Body of pancreas (tissue), 4 donors: ENCODE measurements around the gene ANKRD17. TPM values are rescaled to one million over a fixed set of nuclear protein-coding genes. Genes with fewer than 3 reads are reported as not detected.

Source experiments
- ATAC-seq: fragments of 150-250 bp; one replicate; pipeline ENCODE4 v1.9.1; 2016
- DNase-seq, 4 donors: peaks; one replicate each; pipeline ENCODE4 v3.0.0-alpha.2; 2019
- H3K27ac ChIP-seq, 4 donors: fragments of 200-600 bp; sonication (generic); 1 replicate in 3 of 4; 2 replicates in 1 of 4; pipeline versions ENCODE4 v1.5.1 to v1.6.1; 2016 to 2019; ENCODE audit warnings: mild to moderate bottlenecking in 1 of 4, mixed read lengths in 1 of 4, moderate library complexity in 1 of 4
- H3K27me3 ChIP-seq, 2 donors: fragments of 200-600 bp; sonication (generic); one replicate each; pipeline ENCODE4 v1.6.0; 2016; ENCODE audit warnings: mild to moderate bottlenecking in 1 of 2
- H3K36me3 ChIP-seq, 2 donors: fragments of 200-600 bp; sonication (generic); replicated peaks in 1 of 2; 2 replicates each; pipeline ENCODE4 v1.5.1; 2016; ENCODE audit warnings: low read depth in 2 of 2; ENCODE audit not compliant: insufficient read depth in 1 of 2
- H3K4me1 ChIP-seq: fragments of 200-600 bp; sonication (generic); one replicate; pipeline ENCODE4 v1.6.0; 2016
- H3K4me3 ChIP-seq, 2 donors: fragments of 200-600 bp; sonication (generic); 1 replicate in 1 of 2; 2 replicates in 1 of 2; pipeline ENCODE4 v1.5.1; 2016 to 2019
- H3K9me3 ChIP-seq, 3 donors: fragments of 200-600 bp; sonication (generic); 1 replicate in 2 of 3; 2 replicates in 1 of 3; pipeline ENCODE4 v1.5.1; 2016
- CTCF ChIP-seq, 7 experiments: fragments of 450-650 bp in 4 of 7; fragments of 200-600 bp in 3 of 7; sonication (generic) in 3 of 7; IDR thresholded peaks; one replicate each; pipeline ENCODE4 v1.5.1; 2016 to 2019; ENCODE audit warnings: antibody characterized with exemption in 7 of 7
- POLR2A ChIP-seq, 3 donors: fragments of 450-650 bp; IDR thresholded peaks; one replicate each; pipeline ENCODE4 v1.6.1; 2016; ENCODE audit warnings: antibody characterized with exemption in 3 of 3, mild to moderate bottlenecking in 2 of 3
- WGBS, 2 donors: methylation state at CpG; one replicate each; pipeline ENCODE4 v1.1.5; 2017; 5-methylcytosine and 5-hydroxymethylcytosine counted together
- intact Hi-C: fragments of 100-400 bp; cut with DNase I; formaldehyde crosslinking; loops from one replicate; pipeline ENCODE4 v1.15.1; 2023
- total RNA-seq, 2 donors: library from RNA; depleted of rRNA; stranded (reverse); fragments of >200 nt; gene quantifications; one replicate each; pipeline ENCODE4 v1.1.0, GENCODE V29; 2016

ANKRD17 gene
- total RNA-seq, 2 donors from 2014 or later, result 32.4 to 36.3 TPM

GRCh38 chr4:73275318-73275654 lies 16.7 kb upstream of the ANKRD17 start:
- intact Hi-C loops, result no loop called here
- no peaks in the 10 kb centered on the region for H3K9me3 ChIP-seq
- H3K36me3 ChIP-seq, result no peaks in the 10 kb centered on the region
- peak in 2 of 4 donors; percentile 6 to 26 for DNase-seq
- no peak overlapping the region for H3K4me3 ChIP-seq
- 50% methylated on average over 1 of the region's 1 CpG for WGBS, 2 donors
- H3K27ac ChIP-seq, result no peak overlapping the region
- ATAC-seq, result peak; percentile 45
- no peaks in the 10 kb centered on the region for H3K27me3 ChIP-seq
- H3K4me1 ChIP-seq, result peaks cover 9% of the 10 kb centered on the region
- TF ChIP-seq CTCF (IDR thresholded peaks at IDR 0.05), result no peak
- TF ChIP-seq POLR2A (IDR thresholded peaks at IDR 0.05), result no peak

GRCh38 chr4:73272816-73273215 lies 14.2 kb upstream of the ANKRD17 start:
- Histone ChIP-seq H3K9me3 (no peaks in the 10 kb centered on the region), H3K27ac (no peak overlapping the region), H3K36me3 (no peaks in the 10 kb centered on the region), H3K4me1 (peaks cover 9% of the 10 kb centered on the region), H3K27me3 (no peaks in the 10 kb centered on the region), H3K4me3 (no peak overlapping the region)
- TF ChIP-seq POLR2A (IDR thresholded peaks at IDR 0.05) (no peak), CTCF (IDR thresholded peaks at IDR 0.05) (no peak)
- ATAC-seq (no peak), DNase-seq (no peak)
- intact Hi-C loops, result no loop called here

- 93 to 95% methylated on average over 2 of the region's 2 CpGs for WGBS, 2 donors
- ATAC-seq (no peak), DNase-seq (no peak)
Measured at GRCh38 chr4:73267050-73267449, 8.5 kb upstream of the ANKRD17 start.

GRCh38 chr4:73259571-73260090 lies 1.0 kb upstream of the ANKRD17 start:
- Histone ChIP-seq H3K4me3 (peak overlapping the region; percentile 61 to 71), H3K36me3 (no peaks in the 10 kb centered on the region), H3K4me1 (peaks cover 34% of the 10 kb centered on the region), H3K27me3 (no peaks in the 10 kb centered on the region), H3K9me3 (no peaks in the 10 kb centered on the region), H3K27ac (peak overlapping the region; percentile 98 to 100 (median 99))
- intact Hi-C loops, result no loop called here
- DNase-seq, result peak in 1 of 4 donors; percentile 8
- ATAC-seq, result no peak
- 0 to 1% methylated on average over 8 of the region's 8 CpGs for WGBS, 2 donors
- TF ChIP-seq CTCF (IDR thresholded peaks at IDR 0.05), result no peak
- TF ChIP-seq POLR2A (IDR thresholded peaks at IDR 0.05), result no peak

More at GRCh38 chr4:73267050-73267449, 8.5 kb upstream of the ANKRD17 start:
- TF ChIP-seq POLR2A (IDR thresholded peaks at IDR 0.05), result no peak
- no peak for TF ChIP-seq CTCF (IDR thresholded peaks at IDR 0.05)
- Histone ChIP-seq H3K27ac (no peak overlapping the region), H3K36me3 (no peaks in the 10 kb centered on the region), H3K27me3 (no peaks in the 10 kb centered on the region), H3K9me3 (no peaks in the 10 kb centered on the region), H3K4me1 (no peaks in the 10 kb centered on the region), H3K4me3 (no peak overlapping the region)
- intact Hi-C loops, result no loop called here

- WGBS, 2 donors, result 0% methylated on average over 8 to 12 of the region's 30 CpGs
- ATAC-seq, result no peak
- no peaks in the 10 kb centered on the region for H3K27me3 ChIP-seq
- DNase-seq, result no peak
- peak overlapping the region; percentile 98 to 100 (median 99) for H3K27ac ChIP-seq
- no peaks in the 10 kb centered on the region for H3K36me3 ChIP-seq
- peak overlapping the region; percentile 61 to 71 for H3K4me3 ChIP-seq
- peaks cover 44% of the 10 kb centered on the region for H3K4me1 ChIP-seq
- intact Hi-C loops, result no loop called here
- TF ChIP-seq POLR2A (IDR thresholded peaks at IDR 0.05) (no peak), CTCF (IDR thresholded peaks at IDR 0.05) (peak in 1 of 7 experiments; percentile 27)
- H3K9me3 ChIP-seq, result no peaks in the 10 kb centered on the region
Measured at GRCh38 chr4:73258436-73258685, 237 bp downstream of the ANKRD17 start.
